ENCODE measurements around the gene FCHSD2. TPM values are rescaled to one million over a fixed set of nuclear protein-coding genes. Genes with fewer than 3 reads are reported as not detected.
A peak's percentile ranks its signal among the peaks of the same experiment; 100 is the strongest.

The FCHSD2 gene
- polyA plus RNA-seq, 3 donors = 14.5 to 43.5 (median 16.6) TPM

- no peak overlapping the region for H3K4me3 ChIP-seq (replicated peaks in 1 of 3; ENCODE audit: low read depth in 2 of 3, low read length in 3 of 3)
- no peak overlapping the region for H2AFZ ChIP-seq (ENCODE audit: insufficient read depth, low read depth, low read length, poor library complexity, severe bottlenecking)
- H3K36me3 ChIP-seq (replicated peaks in 1 of 2; ENCODE audit: control insufficient read depth in 1 of 2, insufficient read depth in 2 of 2, low read length in 2 of 2) = no peaks in the 10 kb centered on the region
- Mint-ChIP-seq H3K27me3 (ENCODE audit: low read depth in 3 of 3) (peaks cover 0 to 1% (median 0%) of the 10 kb centered on the region in 3 donors), H3K4me3 (no peak overlapping the region), H3K9me3 (peaks cover 0 to 7% (median 0%) of the 10 kb centered on the region in 7 donors), H3K27ac (no peak overlapping the region), H3K36me3 (peaks cover 0 to 3% of the 10 kb centered on the region in 2 donors), H3K4me1 (peaks cover 20% of the 10 kb centered on the region)
- no peak overlapping the region for H3K9ac ChIP-seq (ENCODE audit: insufficient read depth, low read length, poor library complexity, severe bottlenecking)
- H3K4me1 ChIP-seq (ENCODE audit: control insufficient read depth in 1 of 2, insufficient read depth in 2 of 2, low read length in 2 of 2) = peaks cover 11% of the 10 kb centered on the region in 2 donors
- no peaks in the 10 kb centered on the region for H3K9me3 ChIP-seq (replicated peaks in 1 of 2; ENCODE audit: control insufficient read depth in 1 of 2, insufficient read depth in 1 of 2, low read length in 2 of 2)
- TF ChIP-seq, protein P1, sequence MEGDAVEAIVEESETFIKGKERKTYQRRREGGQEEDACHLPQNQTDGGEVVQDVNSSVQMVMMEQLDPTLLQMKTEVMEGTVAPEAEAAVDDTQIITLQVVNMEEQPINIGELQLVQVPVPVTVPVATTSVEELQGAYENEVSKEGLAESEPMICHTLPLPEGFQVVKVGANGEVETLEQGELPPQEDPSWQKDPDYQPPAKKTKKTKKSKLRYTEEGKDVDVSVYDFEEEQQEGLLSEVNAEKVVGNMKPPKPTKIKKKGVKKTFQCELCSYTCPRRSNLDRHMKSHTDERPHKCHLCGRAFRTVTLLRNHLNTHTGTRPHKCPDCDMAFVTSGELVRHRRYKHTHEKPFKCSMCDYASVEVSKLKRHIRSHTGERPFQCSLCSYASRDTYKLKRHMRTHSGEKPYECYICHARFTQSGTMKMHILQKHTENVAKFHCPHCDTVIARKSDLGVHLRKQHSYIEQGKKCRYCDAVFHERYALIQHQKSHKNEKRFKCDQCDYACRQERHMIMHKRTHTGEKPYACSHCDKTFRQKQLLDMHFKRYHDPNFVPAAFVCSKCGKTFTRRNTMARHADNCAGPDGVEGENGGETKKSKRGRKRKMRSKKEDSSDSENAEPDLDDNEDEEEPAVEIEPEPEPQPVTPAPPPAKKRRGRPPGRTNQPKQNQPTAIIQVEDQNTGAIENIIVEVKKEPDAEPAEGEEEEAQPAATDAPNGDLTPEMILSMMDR (IDR thresholded peaks at IDR 0.05) = no peak
- no peak for DNase-seq
- no peak overlapping the region for H3K4me2 ChIP-seq (replicated peaks; ENCODE audit: extremely low read depth, low read length, poor library complexity, severe bottlenecking)
- 100% methylated on average over 2 of the region's 2 CpGs for WGBS (ENCODE audit: insufficient coverage)
- no peak overlapping the region for H3K27ac ChIP-seq (ENCODE audit: low read depth in 1 of 2, low read length in 2 of 2)
- no peaks in the 10 kb centered on the region for H4K20me1 ChIP-seq (ENCODE audit: insufficient read depth, low read length)
- H3K79me2 ChIP-seq (ENCODE audit: insufficient read depth, low read length) = no peaks in the 10 kb centered on the region
- intact Hi-C loops (cut with micrococcal nuclease) = no loop called here
- H3K27me3 ChIP-seq (ENCODE audit: control insufficient read depth in 2 of 2, insufficient read depth in 2 of 2, low read length in 2 of 2) = no peaks in the 10 kb centered on the region
These were observed 21.6 kb upstream of the FCHSD2 start for GRCh38 chr11:73163638-73164174.

DNA sequence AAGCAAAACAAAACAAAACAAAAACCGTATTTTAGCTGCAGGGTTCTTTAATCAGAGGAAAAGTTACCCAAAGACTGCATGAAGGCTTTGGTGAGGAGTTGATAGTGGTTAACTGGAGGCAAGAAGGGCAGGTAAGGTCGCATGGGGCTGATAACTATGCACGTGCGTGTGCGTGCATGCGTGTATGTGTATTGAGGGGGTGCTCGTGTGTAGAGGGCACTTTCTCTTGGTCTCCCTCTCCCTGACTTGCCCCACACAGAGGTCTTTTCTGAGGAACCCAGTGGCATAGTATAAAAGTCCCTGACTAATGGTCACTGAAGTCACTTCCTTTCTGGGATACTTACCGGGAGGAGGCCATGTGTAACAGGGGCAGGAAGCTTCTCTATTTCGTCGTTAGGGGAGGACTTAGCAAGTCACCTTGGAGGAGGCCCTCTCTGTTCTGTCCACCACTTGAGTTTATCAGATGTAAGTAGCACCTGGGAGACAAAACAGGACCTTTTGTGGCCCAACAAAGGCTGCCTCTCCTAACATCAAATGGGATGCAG is 20.1 kb upstream of the FCHSD2 start:
- Mint-ChIP-seq H3K4me3 (no peak overlapping the region), H3K27ac (peak overlapping the region in 6 of 7 donors; percentile 23 to 68 (median 45)), H3K36me3 (peaks cover 0 to 3% of the 10 kb centered on the region in 2 donors), H3K4me1 (peaks cover 30% of the 10 kb centered on the region), H3K27me3 (ENCODE audit: low read depth in 3 of 3) (peaks cover 0 to 1% (median 0%) of the 10 kb centered on the region in 3 donors), H3K9me3 (peaks cover 0 to 7% (median 0%) of the 10 kb centered on the region in 7 donors)
- no peak overlapping the region for H3K9ac ChIP-seq (ENCODE audit: insufficient read depth, low read length, poor library complexity, severe bottlenecking)
- no peaks in the 10 kb centered on the region for H3K27me3 ChIP-seq (ENCODE audit: control insufficient read depth in 2 of 2, insufficient read depth in 2 of 2, low read length in 2 of 2)
- no peaks in the 10 kb centered on the region for H4K20me1 ChIP-seq (ENCODE audit: insufficient read depth, low read length)
- no peaks in the 10 kb centered on the region for H3K9me3 ChIP-seq (replicated peaks in 1 of 2; ENCODE audit: control insufficient read depth in 1 of 2, insufficient read depth in 1 of 2, low read length in 2 of 2)
- H3K4me3 ChIP-seq (replicated peaks in 1 of 3; ENCODE audit: low read depth in 2 of 3, low read length in 3 of 3) = no peak overlapping the region
- no peak overlapping the region for H3K4me2 ChIP-seq (replicated peaks; ENCODE audit: extremely low read depth, low read length, poor library complexity, severe bottlenecking)
- intact Hi-C loops (cut with micrococcal nuclease) = no loop called here
- 25% methylated on average over 4 of the region's 10 CpGs for WGBS (ENCODE audit: insufficient coverage)
- H2AFZ ChIP-seq (ENCODE audit: insufficient read depth, low read depth, low read length, poor library complexity, severe bottlenecking) = no peak overlapping the region
- H3K79me2 ChIP-seq (ENCODE audit: insufficient read depth, low read length) = no peaks in the 10 kb centered on the region
- no peaks in the 10 kb centered on the region for H3K36me3 ChIP-seq (replicated peaks in 1 of 2; ENCODE audit: control insufficient read depth in 1 of 2, insufficient read depth in 2 of 2, low read length in 2 of 2)
- no peak overlapping the region for H3K27ac ChIP-seq (ENCODE audit: low read depth in 1 of 2, low read length in 2 of 2)
- DNase-seq = peak; percentile 39 to 76 (median 42)
- H3K4me1 ChIP-seq (ENCODE audit: control insufficient read depth in 1 of 2, insufficient read depth in 2 of 2, low read length in 2 of 2) = peaks cover 24 to 25% of the 10 kb centered on the region in 2 donors
- TF ChIP-seq, protein P1 (IDR thresholded peaks at IDR 0.05) = no peak

Data from CD14-positive monocyte (primary cell).